Uterus (tissue), 2 donors: ENCODE data around the gene GPANK1.

Experiments used
- POLR2A ChIP-seq, 2 donors: fragments of 450-650 bp; IDR thresholded peaks; one replicate each; pipeline ENCODE4 v1.6.1; 2016; ENCODE audit warnings: antibody characterized with exemption in 2 of 2, mild to moderate bottlenecking in 1 of 2, moderate library complexity in 1 of 2
- TF ChIP-seq, protein P1 (sequence below), 4 experiments: fragments of 200-600 bp in 2 of 4; fragments of 450-650 bp in 2 of 4; sonication (generic) in 2 of 4; IDR thresholded peaks; one replicate each; pipeline ENCODE4 v1.5.1; 2016 to 2019; ENCODE audit warnings: antibody characterized with exemption in 4 of 4, mild to moderate bottlenecking in 2 of 4, moderate library complexity in 1 of 4

DNA sequence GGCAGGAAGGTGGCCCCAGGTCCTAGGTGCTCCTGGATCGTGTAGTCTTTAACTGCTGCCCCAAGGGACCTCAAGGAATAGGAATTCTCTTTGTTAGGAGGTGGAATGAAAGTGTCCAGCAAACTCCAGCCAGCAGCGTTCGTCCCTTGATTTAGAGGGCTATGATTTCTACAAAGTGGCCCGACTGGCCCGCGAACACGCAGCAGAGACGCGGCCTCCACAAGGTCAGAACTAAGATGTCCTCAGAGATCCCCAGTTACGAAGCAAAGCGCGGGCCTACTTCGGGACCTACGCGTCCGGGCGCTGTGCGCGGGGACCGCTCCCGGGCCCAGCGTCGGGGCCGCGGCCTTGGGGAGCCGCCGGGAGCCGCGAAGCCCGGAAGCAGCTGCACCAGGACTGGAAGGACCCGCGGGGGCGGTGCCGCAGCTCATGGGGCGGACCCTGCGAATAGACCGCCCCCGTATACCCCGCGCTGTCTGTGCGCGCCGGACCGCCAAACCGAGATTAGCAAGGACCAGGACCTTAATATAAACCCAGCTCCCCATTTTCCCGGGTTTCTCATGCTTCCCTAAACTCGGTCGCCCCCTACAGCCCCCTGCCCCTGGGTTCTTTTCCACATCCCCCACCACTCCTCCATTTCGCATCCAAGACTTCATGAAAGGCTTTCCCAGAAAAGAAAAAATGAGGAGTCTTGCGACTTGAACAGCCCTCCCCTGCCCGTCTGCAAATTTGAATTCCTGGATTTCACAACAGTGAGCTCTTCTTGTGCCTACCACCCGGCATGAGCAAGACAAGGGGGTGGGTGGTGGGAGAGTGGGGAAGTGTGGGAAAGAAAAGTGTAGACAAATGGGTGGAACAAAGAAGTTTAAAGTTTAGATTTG, 4.2 kb downstream of the GPANK1 start, which contains the start of gene C6orf47:
- TF ChIP-seq, protein P1, sequence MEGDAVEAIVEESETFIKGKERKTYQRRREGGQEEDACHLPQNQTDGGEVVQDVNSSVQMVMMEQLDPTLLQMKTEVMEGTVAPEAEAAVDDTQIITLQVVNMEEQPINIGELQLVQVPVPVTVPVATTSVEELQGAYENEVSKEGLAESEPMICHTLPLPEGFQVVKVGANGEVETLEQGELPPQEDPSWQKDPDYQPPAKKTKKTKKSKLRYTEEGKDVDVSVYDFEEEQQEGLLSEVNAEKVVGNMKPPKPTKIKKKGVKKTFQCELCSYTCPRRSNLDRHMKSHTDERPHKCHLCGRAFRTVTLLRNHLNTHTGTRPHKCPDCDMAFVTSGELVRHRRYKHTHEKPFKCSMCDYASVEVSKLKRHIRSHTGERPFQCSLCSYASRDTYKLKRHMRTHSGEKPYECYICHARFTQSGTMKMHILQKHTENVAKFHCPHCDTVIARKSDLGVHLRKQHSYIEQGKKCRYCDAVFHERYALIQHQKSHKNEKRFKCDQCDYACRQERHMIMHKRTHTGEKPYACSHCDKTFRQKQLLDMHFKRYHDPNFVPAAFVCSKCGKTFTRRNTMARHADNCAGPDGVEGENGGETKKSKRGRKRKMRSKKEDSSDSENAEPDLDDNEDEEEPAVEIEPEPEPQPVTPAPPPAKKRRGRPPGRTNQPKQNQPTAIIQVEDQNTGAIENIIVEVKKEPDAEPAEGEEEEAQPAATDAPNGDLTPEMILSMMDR (IDR thresholded peaks at IDR 0.05) = no peak
- peak; percentile 68 to 85 for TF ChIP-seq POLR2A (IDR thresholded peaks at IDR 0.05)
